OCI-LY7 (cell line): ENCODE measurements around the gene TP63. TPM values are rescaled to one million over a fixed set of nuclear protein-coding genes. Genes with fewer than 3 reads are reported as not detected.

Experiments
- BruUV-seq: library from RNA; stranded (reverse); fragments of 400-500 nt; replicated peaks from 2 replicates; lab custom pipeline; 2021; lab: Mats Ljungman, UMichigan
- CTCF ChIA-PET: fragments of 300-600 bp; sonication (Branson Sonifier 250); formaldehyde crosslinking; loops from one replicate; lab custom pipeline; 2022; ENCODE audit warnings: antibody characterized with exemption; ENCODE audit not compliant: unreplicated experiment; lab: Charles Lee
- POLR2A ChIA-PET: fragments of 300-600 bp; sonication (Branson Sonifier 250); formaldehyde crosslinking; loops from one replicate; lab custom pipeline; 2022; ENCODE audit warnings: antibody characterized with exemption; lab: Charles Lee
- DNase-seq: peaks from one replicate; pipeline ENCODE4 v3.0.0-alpha.2; 2015; ENCODE audit warnings: low spot score
- H2AFZ ChIP-seq: fragments of 200-600 bp; sonication (generic), shearing (Covaris generic); 2 replicates; pipeline ENCODE4 v1.6.1; 2014; ENCODE audit warnings: mild to moderate bottlenecking, antibody characterized with exemption, low read length, moderate library complexity
- H3K27ac ChIP-seq: fragments of 200-600 bp; sonication (generic); 2 replicates; pipeline ENCODE4 v1.5.1; 2014; ENCODE audit warnings: mixed run types, low read depth, mild to moderate bottlenecking, moderate library complexity, low read length, inconsistent platforms; ENCODE audit not compliant: poor library complexity, severe bottlenecking
- H3K36me3 ChIP-seq: fragments of 200-600 bp; sonication (generic); 2 replicates; pipeline ENCODE4 v1.6.1; 2014; ENCODE audit warnings: mild to moderate bottlenecking, antibody characterized with exemption, low read length, moderate library complexity, mixed read lengths; ENCODE audit not compliant: insufficient read depth
- H3K4me1 ChIP-seq: fragments of 200-600 bp; sonication (generic); 2 replicates; pipeline ENCODE4 v1.5.1; 2014; ENCODE audit warnings: mild to moderate bottlenecking, low read length; ENCODE audit not compliant: insufficient read depth, poor library complexity, severe bottlenecking
- H3K4me2 ChIP-seq: fragments of 200-600 bp; sonication (generic); 2 replicates; pipeline ENCODE4 v1.6.1; 2014; ENCODE audit warnings: mild to moderate bottlenecking, low read length
- H3K4me3 ChIP-seq: fragments of 200-600 bp; sonication (generic); 2 replicates; pipeline ENCODE4 v1.5.1; 2014; ENCODE audit warnings: mild to moderate bottlenecking, low read depth, low read length; ENCODE audit not compliant: poor library complexity, severe bottlenecking
- H3K79me2 ChIP-seq: fragments of 200-600 bp; sonication (generic); 2 replicates; pipeline ENCODE4 v1.6.1; 2016; ENCODE audit warnings: low read depth, mild to moderate bottlenecking, low read length, moderate library complexity, mixed read lengths; ENCODE audit not compliant: insufficient read depth
- H3K9me2 ChIP-seq: fragments of 200-600 bp; sonication (generic); 2 replicates; pipeline ENCODE4 v1.6.1; 2016; ENCODE audit warnings: mild to moderate bottlenecking, low read length, mixed read lengths; ENCODE audit not compliant: insufficient read depth
- H3K9me3 ChIP-seq: fragments of 200-600 bp; sonication (generic); 2 replicates; pipeline ENCODE4 v1.6.1; 2014; ENCODE audit warnings: mild to moderate bottlenecking, mixed run types, low read length, mixed read lengths
- H4K20me1 ChIP-seq: fragments of 200-600 bp; sonication (generic); 2 replicates; pipeline ENCODE4 v1.6.1; 2014; ENCODE audit warnings: mild to moderate bottlenecking, antibody characterized with exemption, low read length, moderate library complexity, mixed read lengths; ENCODE audit not compliant: insufficient read depth
- CTCF ChIP-seq: fragments of 200-600 bp; sonication (generic); conservative IDR thresholded peaks from 2 replicates; pipeline ENCODE4 v1.5.1; 2014; ENCODE audit warnings: mild to moderate bottlenecking, antibody characterized with exemption, low read length, moderate library complexity, mixed read lengths
- EZH2phosphoT487 ChIP-seq: fragments of 200-600 bp; sonication (generic); IDR thresholded peaks from 2 replicates; pipeline ENCODE4 v1.6.1; 2018; ENCODE audit warnings: low read depth, borderline replicate concordance, mild to moderate bottlenecking, mixed run types, antibody characterized with exemption, low read length, moderate library complexity, mixed read lengths
- intact Hi-C: fragments of 100-400 bp; cut with micrococcal nuclease; formaldehyde crosslinking; loops from one replicate; pipeline ENCODE4 v1.10.0; 2022; ENCODE audit not compliant: unreplicated experiment
- total RNA-seq, 2 experiments: library from RNA; depleted of rRNA in 1 of 2; stranded (reverse); fragments of >200 nt in 1 of 2; shearing (Covaris generic) in 1 of 2; gene quantifications; 2 replicates each; pipeline ENCODE4 v1.2.3, GENCODE V29; 2014 to 2022

Gene TP63
- total RNA-seq, 2 experiments from 2014 or later, result 0.16 to 1.1 TPM

GRCh38 chr3:189680723-189681122 lies 49.5 kb downstream of the TP63 start:
- Histone ChIP-seq H3K9me2 (no peaks in the 10 kb centered on the region), H3K27ac (no peak overlapping the region), H2AFZ (no peak overlapping the region), H4K20me1 (no peaks in the 10 kb centered on the region), H3K36me3 (no peaks in the 10 kb centered on the region), H3K4me1 (no peaks in the 10 kb centered on the region), H3K4me2 (no peak overlapping the region), H3K4me3 (no peak overlapping the region), H3K79me2 (no peaks in the 10 kb centered on the region), H3K9me3 (no peaks in the 10 kb centered on the region)
- DNase-seq, result no peak
- POLR2A ChIA-PET, result interaction anchor here (0.7 kb wide), 2 partner anchors 19 to 403 kb away, joined by 3 to 4 read pairs; no protein-coding TSS in a partner anchor
- TF ChIP-seq CTCF (no peak), EZH2phosphoT487 (no peak)
- no TSS peak for BruUV-seq
- CTCF ChIA-PET, result no interaction called here
- intact Hi-C loops, result no loop called here

- ChIA-PET CTCF (no interaction called here), POLR2A (no interaction called here)
- Histone ChIP-seq H3K9me3 (no peaks in the 10 kb centered on the region), H3K4me3 (no peak overlapping the region), H3K4me1 (no peaks in the 10 kb centered on the region), H2AFZ (no peak overlapping the region), H3K4me2 (no peak overlapping the region), H4K20me1 (no peaks in the 10 kb centered on the region), H3K27ac (no peak overlapping the region), H3K79me2 (no peaks in the 10 kb centered on the region), H3K9me2 (no peaks in the 10 kb centered on the region), H3K36me3 (no peaks in the 10 kb centered on the region)
- TF ChIP-seq CTCF (no peak), EZH2phosphoT487 (no peak)
- intact Hi-C loops, result no loop called here
- BruUV-seq, result no TSS peak
- DNase-seq, result no peak
Measured at GRCh38 chr3:189683546-189684255, 52.5 kb downstream of the TP63 start.

DNA sequence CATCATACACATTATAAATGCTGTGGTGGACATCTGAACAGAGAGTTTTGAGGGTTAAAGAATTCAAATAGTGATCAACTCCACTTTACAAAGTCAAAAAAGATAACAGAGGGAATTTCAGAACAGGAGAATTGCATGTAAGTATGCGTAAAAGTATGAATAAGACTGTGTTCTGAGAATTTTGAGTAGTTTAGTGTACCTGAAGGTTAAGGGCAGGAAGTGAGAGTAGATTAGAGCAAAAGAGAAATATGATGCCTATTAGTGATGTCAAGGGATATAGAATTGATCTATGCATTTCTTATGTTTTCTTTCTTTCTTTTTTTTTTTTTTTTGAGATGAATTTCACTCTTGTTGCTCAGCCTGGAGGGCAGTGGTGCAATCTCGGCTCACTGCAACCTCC lies 53.1 kb downstream of the TP63 start:
- Histone ChIP-seq H3K4me2 (no peak overlapping the region), H3K4me3 (no peak overlapping the region), H3K79me2 (no peaks in the 10 kb centered on the region), H3K27ac (no peak overlapping the region), H3K36me3 (no peaks in the 10 kb centered on the region), H2AFZ (no peak overlapping the region), H3K9me3 (no peaks in the 10 kb centered on the region), H4K20me1 (no peaks in the 10 kb centered on the region), H3K9me2 (no peaks in the 10 kb centered on the region), H3K4me1 (no peaks in the 10 kb centered on the region)
- ChIA-PET POLR2A (no interaction called here), CTCF (no interaction called here)
- TF ChIP-seq EZH2phosphoT487 (no peak), CTCF (no peak)
- intact Hi-C loops, result no loop called here
- no TSS peak for BruUV-seq
- no peak for DNase-seq
